Measurements from ENCODE around the gene PTPN12. TPM values are rescaled to one million over a fixed set of nuclear protein-coding genes. Genes with fewer than 3 reads are reported as not detected.
"Not testable (repeated sequence)": the region's sequence is repeated elsewhere in the genome, so short reads cannot be mapped to it uniquely, and the experiment has no call there.

PTPN12 gene
- polyA plus RNA-seq (2013, experiment 1 of 4), result 95.4 TPM
- polyA plus RNA-seq (2013, experiment 2 of 4), result 94.2 TPM
- polyA plus RNA-seq (2013, experiment 3 of 4), result 93.8 TPM
- polyA plus RNA-seq (2013, experiment 4 of 4), result 107 TPM

GRCh38 chr7:77537136-77537777 lies at the start of gene PTPN12:
TSS of gene PTPN12 (plus strand) at chr7:77537295. CDS start at chr7:77537547, 252 bp downstream.
- Histone ChIP-seq H3K4me3 (ENCODE audit: insufficient read depth, low read depth, low read length) (peak within 1 kb of the TSS; percentile 98), H3K27ac (ENCODE audit: insufficient read depth, low read depth, low read length, poor library complexity, severe bottlenecking) (peak within 1 kb of the TSS; percentile 95), H3K36me3 (ENCODE audit: control insufficient read depth, insufficient read depth, low read length) (no peaks in the 10 kb centered on the region), H3K4me1 (ENCODE audit: control insufficient read depth, insufficient read depth, low read length) (peaks cover 4% of the 10 kb centered on the region), H3K9me3 (ENCODE audit: control insufficient read depth, low read length) (no peaks in the 10 kb centered on the region), H3K27me3 (ENCODE audit: control insufficient read depth, insufficient read depth, low read length, poor library complexity, severe bottlenecking) (no peaks in the 10 kb centered on the region)
- WGBS, 2 experiments, result 0 to 1% methylated on average over 64 of the region's 64 CpGs

DNA sequence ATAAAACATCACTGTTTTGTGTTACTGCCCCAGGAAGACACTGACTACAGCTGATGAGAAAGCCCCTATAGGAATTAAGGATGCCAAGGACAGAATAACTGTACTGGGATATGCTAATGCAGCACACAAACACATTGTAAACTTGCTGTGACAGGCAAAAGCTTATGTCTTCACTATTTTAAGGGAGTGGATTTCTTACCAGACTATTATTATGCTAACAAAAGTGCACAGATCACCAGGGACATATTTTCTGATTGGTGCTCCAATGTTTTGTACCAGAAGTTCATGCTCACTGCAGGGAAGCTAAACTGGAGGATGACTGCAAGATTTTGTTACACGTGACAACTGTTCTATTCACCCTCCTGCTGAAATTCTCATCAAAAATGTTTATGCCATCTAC lies 48.1 kb upstream of the PTPN12 start:
- Histone ChIP-seq H3K36me3 (ENCODE audit: control insufficient read depth, insufficient read depth, low read length) (no peaks in the 10 kb centered on the region), H3K27me3 (ENCODE audit: control insufficient read depth, insufficient read depth, low read length, poor library complexity, severe bottlenecking) (no peaks in the 10 kb centered on the region), H3K4me1 (ENCODE audit: control insufficient read depth, insufficient read depth, low read length) (no peaks in the 10 kb centered on the region), H3K4me3 (ENCODE audit: insufficient read depth, low read depth, low read length) (no peak overlapping the region), H3K9me3 (ENCODE audit: control insufficient read depth, low read length) (no peaks in the 10 kb centered on the region), H3K27ac (ENCODE audit: insufficient read depth, low read depth, low read length, poor library complexity, severe bottlenecking) (no peak overlapping the region)
- WGBS, 2 experiments, result 86 to 90% methylated on average over 1 of the region's 1 CpG

DNA sequence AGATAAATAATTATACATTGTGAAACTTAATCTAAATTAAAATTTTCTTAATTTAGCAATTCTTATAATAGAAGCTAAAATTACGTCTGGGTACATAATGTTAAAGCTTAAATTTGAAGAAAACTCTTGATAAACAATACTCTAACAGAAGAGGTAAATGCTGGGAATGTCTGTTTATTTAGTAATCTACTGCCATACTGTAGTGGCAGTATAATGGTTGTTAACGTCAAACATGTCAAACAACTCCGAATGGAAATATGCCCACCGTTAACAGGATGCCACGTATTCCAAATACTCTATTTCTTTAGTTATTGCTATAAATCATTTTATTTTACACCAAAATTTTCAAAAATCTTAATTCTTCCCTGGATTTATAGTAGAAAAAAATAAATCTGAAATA lies 40.0 kb upstream of the PTPN12 start:
- Histone ChIP-seq H3K27me3 (ENCODE audit: control insufficient read depth, insufficient read depth, low read length, poor library complexity, severe bottlenecking) (no peaks in the 10 kb centered on the region), H3K9me3 (ENCODE audit: control insufficient read depth, low read length) (no peaks in the 10 kb centered on the region)
- 100% methylated on average over 1 to 3 of the region's 5 CpGs for WGBS, 2 experiments

GRCh38 chr7:77498659-77499379 lies 38.3 kb upstream of the PTPN12 start:
- H3K9me3 ChIP-seq (ENCODE audit: control insufficient read depth, low read length), result no peaks in the 10 kb centered on the region
- no peak overlapping the region for H3K27ac ChIP-seq (ENCODE audit: insufficient read depth, low read depth, low read length, poor library complexity, severe bottlenecking)
- H3K36me3 ChIP-seq (ENCODE audit: control insufficient read depth, insufficient read depth, low read length), result no peaks in the 10 kb centered on the region
- no peaks in the 10 kb centered on the region for H3K27me3 ChIP-seq (ENCODE audit: control insufficient read depth, insufficient read depth, low read length, poor library complexity, severe bottlenecking)
- WGBS, 2 experiments, result 92 to 96% methylated on average over 6 of the region's 6 CpGs
- no peak overlapping the region for H3K4me3 ChIP-seq (ENCODE audit: insufficient read depth, low read depth, low read length)
- H3K4me1 ChIP-seq (ENCODE audit: control insufficient read depth, insufficient read depth, low read length), result no peaks in the 10 kb centered on the region

More for the DNA sequence above, 40.0 kb upstream of the PTPN12 start:
- Histone ChIP-seq H3K4me3 (ENCODE audit: insufficient read depth, low read depth, low read length) (no peak overlapping the region), H3K27ac (ENCODE audit: insufficient read depth, low read depth, low read length, poor library complexity, severe bottlenecking) (no peak overlapping the region), H3K4me1 (ENCODE audit: control insufficient read depth, insufficient read depth, low read length) (no peaks in the 10 kb centered on the region), H3K36me3 (ENCODE audit: control insufficient read depth, insufficient read depth, low read length) (no peaks in the 10 kb centered on the region)

GRCh38 chr7:77501192-77501515 lies 35.9 kb upstream of the PTPN12 start:
- no peaks in the 10 kb centered on the region for H3K36me3 ChIP-seq (ENCODE audit: control insufficient read depth, insufficient read depth, low read length)
- 96 to 100% methylated on average over 1 of the region's 1 CpG for WGBS, 2 experiments
- no peak overlapping the region for H3K4me3 ChIP-seq (ENCODE audit: insufficient read depth, low read depth, low read length)
- no peaks in the 10 kb centered on the region for H3K9me3 ChIP-seq (ENCODE audit: control insufficient read depth, low read length)
- H3K4me1 ChIP-seq (ENCODE audit: control insufficient read depth, insufficient read depth, low read length), result no peaks in the 10 kb centered on the region
- H3K27me3 ChIP-seq (ENCODE audit: control insufficient read depth, insufficient read depth, low read length, poor library complexity, severe bottlenecking), result no peaks in the 10 kb centered on the region
- no peak overlapping the region for H3K27ac ChIP-seq (ENCODE audit: insufficient read depth, low read depth, low read length, poor library complexity, severe bottlenecking)

DNA sequence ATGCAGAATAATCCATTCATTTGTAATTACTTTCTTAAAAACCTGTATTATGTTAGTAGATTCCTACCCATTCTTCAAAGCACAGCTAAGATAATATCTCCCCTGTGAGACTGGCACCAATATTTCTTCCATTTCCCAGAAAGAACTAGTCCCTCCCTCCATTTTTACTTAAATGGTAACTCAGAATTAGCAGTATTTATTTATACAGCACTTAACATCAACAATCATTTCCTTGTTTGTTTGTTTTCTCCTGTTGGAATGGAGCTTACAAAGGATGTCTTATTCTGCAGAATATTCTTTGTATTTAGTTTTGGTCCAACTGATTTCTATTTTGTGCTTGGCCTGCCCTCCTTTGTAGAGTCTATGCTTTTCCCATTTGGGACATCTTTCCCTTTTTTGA lies 32.1 kb upstream of the PTPN12 start:
- no peaks in the 10 kb centered on the region for H3K4me1 ChIP-seq (ENCODE audit: control insufficient read depth, insufficient read depth, low read length)
- H3K4me3 ChIP-seq (ENCODE audit: insufficient read depth, low read depth, low read length), result no peak overlapping the region
- no peak overlapping the region for H3K27ac ChIP-seq (ENCODE audit: insufficient read depth, low read depth, low read length, poor library complexity, severe bottlenecking)
- H3K27me3 ChIP-seq (ENCODE audit: control insufficient read depth, insufficient read depth, low read length, poor library complexity, severe bottlenecking), result no peaks in the 10 kb centered on the region
- no peaks in the 10 kb centered on the region for H3K36me3 ChIP-seq (ENCODE audit: control insufficient read depth, insufficient read depth, low read length)
- no peaks in the 10 kb centered on the region for H3K9me3 ChIP-seq (ENCODE audit: control insufficient read depth, low read length)

DNA sequence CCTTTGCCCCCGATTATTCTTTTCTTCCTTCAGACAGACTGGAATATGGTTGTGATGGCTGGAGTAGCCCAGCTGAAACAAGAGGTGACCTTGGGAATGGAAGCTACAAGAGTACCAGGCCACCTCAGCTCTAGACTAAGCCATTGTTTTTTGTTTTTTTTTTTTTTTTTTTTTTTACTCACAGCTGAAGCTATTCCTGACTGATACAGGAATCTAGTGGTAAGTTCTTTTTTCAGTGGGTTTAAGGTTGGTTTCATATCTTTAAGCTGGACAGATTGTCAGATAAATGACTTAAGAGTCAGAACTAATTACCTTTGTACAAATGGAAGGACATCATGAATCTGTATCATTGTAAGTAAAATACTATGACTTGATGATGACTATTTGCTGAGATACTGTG lies 30.2 kb upstream of the PTPN12 start:
- Histone ChIP-seq H3K4me3 (ENCODE audit: insufficient read depth, low read depth, low read length) (no peak overlapping the region), H3K9me3 (ENCODE audit: control insufficient read depth, low read length) (no peaks in the 10 kb centered on the region), H3K27me3 (ENCODE audit: control insufficient read depth, insufficient read depth, low read length, poor library complexity, severe bottlenecking) (no peaks in the 10 kb centered on the region), H3K27ac (ENCODE audit: insufficient read depth, low read depth, low read length, poor library complexity, severe bottlenecking) (no peak overlapping the region), H3K36me3 (ENCODE audit: control insufficient read depth, insufficient read depth, low read length) (no peaks in the 10 kb centered on the region), H3K4me1 (ENCODE audit: control insufficient read depth, insufficient read depth, low read length) (no peaks in the 10 kb centered on the region)
- 93 to 97% methylated on average over 1 of the region's 1 CpG for WGBS, 2 experiments

DNA sequence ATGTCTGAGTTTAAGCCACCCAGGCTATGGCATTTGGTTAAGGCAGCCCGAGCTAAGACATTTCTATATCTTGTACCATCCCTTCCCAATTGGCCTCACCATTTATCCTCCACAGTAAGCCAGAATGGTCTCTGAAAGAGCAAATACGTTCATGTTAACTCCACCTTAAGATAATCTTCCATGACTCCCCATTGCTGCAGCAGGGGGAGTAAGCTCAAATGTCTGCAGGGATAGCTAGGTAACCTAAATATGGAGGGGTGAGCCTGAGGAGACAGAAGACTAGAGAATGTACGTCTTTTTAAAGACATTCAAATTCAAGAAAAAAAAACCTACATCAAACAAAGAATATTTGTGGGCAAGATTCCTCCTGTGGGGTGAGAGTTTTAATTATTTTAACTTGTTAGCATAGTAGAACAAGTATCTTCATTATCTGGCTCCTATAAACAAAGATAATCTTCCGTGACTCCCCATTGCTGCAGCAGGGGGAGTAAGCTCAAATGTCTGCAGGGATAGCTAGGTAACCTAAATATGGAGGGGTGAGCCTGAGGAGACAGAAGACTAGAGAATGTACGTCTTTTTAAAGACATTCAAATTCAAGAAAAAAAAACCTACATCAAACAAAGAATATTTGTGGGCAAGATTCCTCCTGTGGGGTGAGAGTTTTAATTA lies 24.0 kb upstream of the PTPN12 start:
- H3K4me1 ChIP-seq (ENCODE audit: control insufficient read depth, insufficient read depth, low read length); H3K4me3 ChIP-seq (ENCODE audit: insufficient read depth, low read depth, low read length); H3K27ac ChIP-seq (ENCODE audit: insufficient read depth, low read depth, low read length, poor library complexity, severe bottlenecking); H3K27me3 ChIP-seq (ENCODE audit: control insufficient read depth, insufficient read depth, low read length, poor library complexity, severe bottlenecking); H3K9me3 ChIP-seq (ENCODE audit: control insufficient read depth, low read length); H3K36me3 ChIP-seq (ENCODE audit: control insufficient read depth, insufficient read depth, low read length): not testable (repeated sequence)
- WGBS, 2 experiments, result 76 to 88% methylated on average over 2 of the region's 5 CpGs

DNA sequence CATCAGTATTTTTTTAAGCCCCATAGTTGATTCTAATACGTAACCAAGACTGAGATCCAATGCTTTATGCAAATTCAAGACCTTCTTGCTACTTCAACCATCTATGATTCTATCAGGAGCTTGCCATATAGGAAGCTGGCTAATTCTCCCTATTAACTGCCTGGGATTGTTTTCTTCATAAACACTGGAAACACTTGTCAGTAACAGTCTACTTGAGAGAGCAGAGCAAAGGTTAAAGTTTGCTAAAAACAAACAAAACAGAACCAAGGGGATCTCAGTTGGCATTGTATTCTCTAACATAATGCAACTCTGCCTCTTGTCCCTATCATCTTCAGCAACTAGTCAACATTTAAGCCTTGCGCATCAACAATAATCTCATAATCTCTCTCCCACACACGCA lies 21.0 kb upstream of the PTPN12 start:
- no peaks in the 10 kb centered on the region for H3K27me3 ChIP-seq (ENCODE audit: control insufficient read depth, insufficient read depth, low read length, poor library complexity, severe bottlenecking)

DNA sequence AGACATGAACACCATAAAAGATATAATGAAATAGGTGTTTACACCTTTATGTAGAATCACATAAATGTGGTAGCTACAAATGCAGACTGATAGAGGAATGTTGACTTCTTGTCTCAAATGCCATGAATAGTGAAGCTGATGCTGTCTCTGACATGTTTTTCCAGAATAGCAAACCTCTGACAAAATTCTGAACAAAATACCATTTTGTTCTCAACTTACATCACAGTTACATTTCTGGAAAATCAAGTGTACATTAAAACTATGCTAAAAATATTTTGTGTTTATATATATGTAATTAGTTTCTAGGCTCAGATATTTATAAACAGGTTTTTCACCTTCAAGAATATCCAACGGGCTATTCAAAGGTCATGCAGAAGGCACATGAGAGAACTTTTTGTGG lies 16.8 kb upstream of the PTPN12 start:
- no peak overlapping the region for H3K27ac ChIP-seq (ENCODE audit: insufficient read depth, low read depth, low read length, poor library complexity, severe bottlenecking)
- H3K36me3 ChIP-seq (ENCODE audit: control insufficient read depth, insufficient read depth, low read length), result no peaks in the 10 kb centered on the region
- no peaks in the 10 kb centered on the region for H3K27me3 ChIP-seq (ENCODE audit: control insufficient read depth, insufficient read depth, low read length, poor library complexity, severe bottlenecking)
- no peaks in the 10 kb centered on the region for H3K9me3 ChIP-seq (ENCODE audit: control insufficient read depth, low read length)
- no peaks in the 10 kb centered on the region for H3K4me1 ChIP-seq (ENCODE audit: control insufficient read depth, insufficient read depth, low read length)
- no peak overlapping the region for H3K4me3 ChIP-seq (ENCODE audit: insufficient read depth, low read depth, low read length)
- 89 to 100% methylated on average over 1 of the region's 1 CpG for WGBS, 2 experiments

More for the DNA sequence above, 21.0 kb upstream of the PTPN12 start:
- WGBS, 2 experiments, result 95 to 96% methylated on average over 3 of the region's 3 CpGs
- no peaks in the 10 kb centered on the region for H3K36me3 ChIP-seq (ENCODE audit: control insufficient read depth, insufficient read depth, low read length)
- no peaks in the 10 kb centered on the region for H3K9me3 ChIP-seq (ENCODE audit: control insufficient read depth, low read length)
- H3K4me1 ChIP-seq (ENCODE audit: control insufficient read depth, insufficient read depth, low read length), result no peaks in the 10 kb centered on the region
- no peak overlapping the region for H3K4me3 ChIP-seq (ENCODE audit: insufficient read depth, low read depth, low read length)
- H3K27ac ChIP-seq (ENCODE audit: insufficient read depth, low read depth, low read length, poor library complexity, severe bottlenecking), result no peak overlapping the region

All from ectodermal cell (in vitro differentiated cells).